Epidermal melanocyte (primary cell): Measurements from ENCODE around the gene PTDSS2.
"Not testable (repeated sequence)": the region's sequence is repeated elsewhere in the genome, so short reads cannot be mapped to it uniquely, and the experiment has no call there.

ENCODE experiments used
- DNase-seq: peaks from one replicate; pipeline ENCODE4 v3.0.0; 2011; ENCODE audit warnings: low spot score; ENCODE audit not compliant: insufficient read length

The PTDSS2 gene

GRCh38 chr11:431921-432320, 18.2 kb upstream of the PTDSS2 start:
- DNase-seq = no peak

- DNase-seq = no peak
These were observed 17.5 kb upstream of the PTDSS2 start for GRCh38 chr11:432501-433100.

GRCh38 chr11:433111-433510, 17.0 kb upstream of the PTDSS2 start:
- DNase-seq = no peak

- DNase-seq = no peak
These were observed 16.4 kb upstream of the PTDSS2 start for GRCh38 chr11:433641-434040.

- DNase-seq = no peak
These were observed 15.6 kb upstream of the PTDSS2 start for GRCh38 chr11:434496-434895.

GRCh38 chr11:434999-435740, 14.9 kb upstream of the PTDSS2 start:
- DNase-seq = not testable (repeated sequence)

- DNase-seq = no peak
These were observed 12.7 kb upstream of the PTDSS2 start for GRCh38 chr11:437228-437870.

- no peak for DNase-seq
These were observed 11.8 kb upstream of the PTDSS2 start for GRCh38 chr11:438101-438844.

GRCh38 chr11:439315-440064, 10.6 kb upstream of the PTDSS2 start:
- no peak for DNase-seq

- DNase-seq = no peak
These were observed 9.7 kb upstream of the PTDSS2 start for GRCh38 chr11:440065-441042.

GRCh38 chr11:441043-441417, 9.0 kb upstream of the PTDSS2 start:
- DNase-seq = no peak

- DNase-seq = no peak
These were observed 8.4 kb upstream of the PTDSS2 start, which contains the start of gene ANO9 for GRCh38 chr11:441418-442274. ANO9 (minus strand) TSS chr11:442011; CDS start chr11:441926, 85 bp downstream.

- DNase-seq = no peak
These were observed 7.4 kb upstream of the PTDSS2 start for GRCh38 chr11:442611-443081.

- peak; percentile 84 for DNase-seq
These were observed 6.4 kb upstream of the PTDSS2 start for GRCh38 chr11:443542-444199.

GRCh38 chr11:444396-445144, 5.5 kb upstream of the PTDSS2 start:
- DNase-seq = no peak

GRCh38 chr11:445765-446588, 4.1 kb upstream of the PTDSS2 start:
- no peak for DNase-seq

GRCh38 chr11:446891-447290, 3.2 kb upstream of the PTDSS2 start:
- no peak for DNase-seq
